K562 (cell line): ENCODE data around the gene SLC33A1. TPM values are rescaled to one million over a fixed set of nuclear protein-coding genes. Genes with fewer than 3 reads are reported as not detected.

Experiments
- ELF4 ChIP-seq: fragments of 450-650 bp; formaldehyde crosslinking; IDR thresholded peaks from 2 replicates; pipeline ENCODE4 v1.4.0; 2022; ENCODE audit warnings: missing genetic modification characterization
- HMBOX1 ChIP-seq: sonication (generic); IDR thresholded peaks from 2 replicates; pipeline ENCODE4 v1.6.1; 2016
- MAFG ChIP-seq: fragments of 450-650 bp; conservative IDR thresholded peaks from 2 replicates; pipeline ENCODE4 v1.6.1; 2016; ENCODE audit warnings: missing genetic modification characterization, missing compliant biosample characterization
- PATZ1 ChIP-seq: fragments of 250-450 bp; sonication (Bioruptor Pico); IDR thresholded peaks from 2 replicates; pipeline ENCODE4 v1.5.0; 2020; ENCODE audit warnings: mild to moderate bottlenecking, borderline replicate concordance
- SUPT5H ChIP-seq: fragments of 450-650 bp; IDR thresholded peaks from 2 replicates; pipeline ENCODE4 v1.6.1; 2016
- YBX1 ChIP-seq: fragments of 450-650 bp; IDR thresholded peaks from 2 replicates; pipeline ENCODE4 v1.7.1; 2016; ENCODE audit warnings: mild to moderate bottlenecking
- ZNF133 ChIP-seq: fragments of 250-450 bp; sonication (Bioruptor Pico); IDR thresholded peaks from 2 replicates; pipeline ENCODE4 v1.4.0; 2020; ENCODE audit warnings: mild to moderate bottlenecking
- ZNF165 ChIP-seq: fragments of 250-450 bp; sonication (Bioruptor Pico); IDR thresholded peaks from 2 replicates; pipeline ENCODE4 v1.4.0; 2020; ENCODE audit warnings: borderline replicate concordance
- ZNF274 ChIP-seq: IDR thresholded peaks from 2 replicates; pipeline ENCODE4 v1.6.1; 2011; ENCODE audit warnings: low read depth, mild to moderate bottlenecking, low read length, moderate library complexity, borderline replicate concordance
- ZNF589 ChIP-seq: fragments of 200-800 bp; sonication (Bioruptor generic); IDR thresholded peaks from 2 replicates; pipeline ENCODE4 v1.6.1; 2016; ENCODE audit warnings: low read depth, missing genetic modification characterization, missing compliant biosample characterization
- ZNF699 ChIP-seq: fragments of 250-450 bp; sonication (Bioruptor Pico); IDR thresholded peaks from 2 replicates; pipeline ENCODE4 v1.8.0; 2021; ENCODE audit warnings: mild to moderate bottlenecking, moderate library complexity; ENCODE audit not compliant: insufficient replicate concordance
- ZZZ3 ChIP-seq: fragments of 450-650 bp; IDR thresholded peaks from 2 replicates; pipeline ENCODE4 v1.6.1; 2016; ENCODE audit warnings: antibody characterized with exemption, mild to moderate bottlenecking, moderate library complexity
- polyA plus RNA-seq, 8 experiments: library from polyadenylated mRNA; depleted of rRNA in 4 of 8; stranded (reverse) in 5 of 8; unstranded in 3 of 8; fragments of >200 nt; fragmentation: Nextera tagmentation in 2 of 8; fragmentation: Illumina TruSeq in 1 of 8; extraction: Ambion mirVana in 2 of 8; extraction: Trizol in 1 of 8; gene quantifications; 2 replicates each; pipeline versions ENCODE4 v1.2.1 to v1.2.3, GENCODE V29; 2011 to 2014; ENCODE audit warnings: inconsistent platforms in 1 of 8, missing spikeins in 1 of 8
- total RNA-seq, 7 experiments: library from RNA; depleted of rRNA in 6 of 7; stranded (reverse); fragments of >200 nt in 6 of 7; fragmentation: Illumina TruSeq in 2 of 7; extraction: Trizol in 2 of 7; gene quantifications; 2 replicates each; pipeline versions ENCODE4 v1.2.1 to v1.2.3, GENCODE V29; 2011 to 2021; ENCODE audit warnings: low replicate concordance in 1 of 7
- TF ChIP-seq, protein P1 (sequence below): fragments of 450-650 bp; IDR thresholded peaks from 2 replicates; pipeline ENCODE4 v1.6.1; 2016; ENCODE audit warnings: borderline replicate concordance
- TF ChIP-seq, protein P2 (sequence below): fragments of 250-450 bp; sonication (Bioruptor Pico); IDR thresholded peaks from 2 replicates; pipeline ENCODE4 v1.8.0; 2021; ENCODE audit warnings: borderline replicate concordance, mild to moderate bottlenecking, moderate library complexity; ENCODE audit not compliant: poor library complexity, severe bottlenecking
- TF ChIP-seq, protein P3 (sequence below): sonication (generic); formaldehyde crosslinking; IDR thresholded peaks from 2 replicates; pipeline ENCODE4 v1.8.0; 2022; ENCODE audit warnings: missing genetic modification reagents, mild to moderate bottlenecking, moderate library complexity, borderline replicate concordance
- TF ChIP-seq, protein P4 (sequence below): fragments of 450-650 bp; IDR thresholded peaks from 2 replicates; pipeline ENCODE4 v1.7.0; 2016; ENCODE audit warnings: borderline replicate concordance

SLC33A1 gene
- total and polyA plus RNA-seq, 9 of the 15 experiments (the other 6 are each of a cell fraction or from before 2014, with no cell fraction given), result 6.2 to 26.8 (median 19.6) TPM

DNA sequence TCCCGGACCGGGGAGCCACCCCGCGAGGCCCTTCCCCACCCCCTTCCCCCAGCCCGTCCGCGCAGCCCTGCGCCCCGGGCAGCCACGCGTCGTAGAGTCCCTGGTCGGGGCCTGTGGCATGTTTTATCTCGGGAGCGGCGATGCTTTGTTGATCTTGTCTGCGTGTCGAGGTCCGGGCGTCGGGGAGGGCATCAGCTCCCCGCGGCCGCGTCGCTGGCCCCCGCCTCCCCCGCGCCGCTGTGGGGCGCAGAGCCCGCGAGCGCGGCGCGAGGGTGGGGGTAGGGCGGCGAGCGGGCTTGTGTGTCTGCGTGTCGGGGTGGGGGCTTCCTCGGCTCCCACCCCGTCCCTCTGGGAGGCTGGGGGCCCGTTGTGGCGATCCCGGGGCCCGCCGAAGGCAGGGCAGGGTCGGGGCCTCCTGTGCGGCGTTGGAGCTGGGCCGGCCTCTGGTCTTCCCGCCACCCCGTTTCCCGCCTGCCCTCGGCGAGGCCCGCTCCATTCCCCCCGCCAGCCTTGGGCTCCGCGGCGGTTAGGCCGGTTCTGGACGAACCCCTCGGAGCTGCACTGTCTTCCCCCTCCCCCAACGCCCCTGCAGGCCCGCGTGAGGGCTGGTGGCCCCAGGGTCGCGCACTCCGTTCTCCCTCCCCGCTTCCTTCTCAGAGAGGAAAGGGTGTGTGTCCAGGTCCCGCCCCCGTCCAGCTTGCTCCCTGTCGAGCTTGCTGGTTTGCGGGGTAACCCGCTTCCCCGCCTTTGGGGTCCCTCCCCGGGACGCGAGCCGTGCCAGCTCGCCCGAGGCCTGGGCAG is 16.9 kb upstream of the SLC33A1 start (continued):
- TF ChIP-seq, protein P1, sequence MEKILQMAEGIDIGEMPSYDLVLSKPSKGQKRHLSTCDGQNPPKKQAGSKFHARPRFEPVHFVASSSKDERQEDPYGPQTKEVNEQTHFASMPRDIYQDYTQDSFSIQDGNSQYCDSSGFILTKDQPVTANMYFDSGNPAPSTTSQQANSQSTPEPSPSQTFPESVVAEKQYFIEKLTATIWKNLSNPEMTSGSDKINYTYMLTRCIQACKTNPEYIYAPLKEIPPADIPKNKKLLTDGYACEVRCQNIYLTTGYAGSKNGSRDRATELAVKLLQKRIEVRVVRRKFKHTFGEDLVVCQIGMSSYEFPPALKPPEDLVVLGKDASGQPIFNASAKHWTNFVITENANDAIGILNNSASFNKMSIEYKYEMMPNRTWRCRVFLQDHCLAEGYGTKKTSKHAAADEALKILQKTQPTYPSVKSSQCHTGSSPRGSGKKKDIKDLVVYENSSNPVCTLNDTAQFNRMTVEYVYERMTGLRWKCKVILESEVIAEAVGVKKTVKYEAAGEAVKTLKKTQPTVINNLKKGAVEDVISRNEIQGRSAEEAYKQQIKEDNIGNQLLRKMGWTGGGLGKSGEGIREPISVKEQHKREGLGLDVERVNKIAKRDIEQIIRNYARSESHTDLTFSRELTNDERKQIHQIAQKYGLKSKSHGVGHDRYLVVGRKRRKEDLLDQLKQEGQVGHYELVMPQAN, result no peak
- no peak for TF ChIP-seq PATZ1 (CRISPR knock-in tag)
- TF ChIP-seq ELF4, result no peak
- TF ChIP-seq ZNF133 (CRISPR knock-in tag), result no peak
- TF ChIP-seq, protein P2, sequence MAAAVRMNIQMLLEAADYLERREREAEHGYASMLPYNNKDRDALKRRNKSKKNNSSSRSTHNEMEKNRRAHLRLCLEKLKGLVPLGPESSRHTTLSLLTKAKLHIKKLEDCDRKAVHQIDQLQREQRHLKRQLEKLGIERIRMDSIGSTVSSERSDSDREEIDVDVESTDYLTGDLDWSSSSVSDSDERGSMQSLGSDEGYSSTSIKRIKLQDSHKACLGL, result no peak
- no peak for TF ChIP-seq HMBOX1
- peak; percentile 54 for TF ChIP-seq SUPT5H
- TF ChIP-seq, protein P3, sequence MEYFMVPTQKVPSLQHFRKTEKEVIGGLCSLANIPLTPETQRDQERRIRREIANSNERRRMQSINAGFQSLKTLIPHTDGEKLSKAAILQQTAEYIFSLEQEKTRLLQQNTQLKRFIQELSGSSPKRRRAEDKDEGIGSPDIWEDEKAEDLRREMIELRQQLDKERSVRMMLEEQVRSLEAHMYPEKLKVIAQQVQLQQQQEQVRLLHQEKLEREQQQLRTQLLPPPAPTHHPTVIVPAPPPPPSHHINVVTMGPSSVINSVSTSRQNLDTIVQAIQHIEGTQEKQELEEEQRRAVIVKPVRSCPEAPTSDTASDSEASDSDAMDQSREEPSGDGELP (CRISPR knock-in tag), result no peak
- TF ChIP-seq, protein P4, sequence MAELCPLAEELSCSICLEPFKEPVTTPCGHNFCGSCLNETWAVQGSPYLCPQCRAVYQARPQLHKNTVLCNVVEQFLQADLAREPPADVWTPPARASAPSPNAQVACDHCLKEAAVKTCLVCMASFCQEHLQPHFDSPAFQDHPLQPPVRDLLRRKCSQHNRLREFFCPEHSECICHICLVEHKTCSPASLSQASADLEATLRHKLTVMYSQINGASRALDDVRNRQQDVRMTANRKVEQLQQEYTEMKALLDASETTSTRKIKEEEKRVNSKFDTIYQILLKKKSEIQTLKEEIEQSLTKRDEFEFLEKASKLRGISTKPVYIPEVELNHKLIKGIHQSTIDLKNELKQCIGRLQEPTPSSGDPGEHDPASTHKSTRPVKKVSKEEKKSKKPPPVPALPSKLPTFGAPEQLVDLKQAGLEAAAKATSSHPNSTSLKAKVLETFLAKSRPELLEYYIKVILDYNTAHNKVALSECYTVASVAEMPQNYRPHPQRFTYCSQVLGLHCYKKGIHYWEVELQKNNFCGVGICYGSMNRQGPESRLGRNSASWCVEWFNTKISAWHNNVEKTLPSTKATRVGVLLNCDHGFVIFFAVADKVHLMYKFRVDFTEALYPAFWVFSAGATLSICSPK, result no peak
- no peak for TF ChIP-seq ZZZ3
- TF ChIP-seq ZNF165 (CRISPR knock-in tag), result no peak
- TF ChIP-seq ZNF589 (CRISPR knock-in tag), result no peak
- no peak for TF ChIP-seq MAFG (tag)
- no peak for TF ChIP-seq ZNF274
- TF ChIP-seq YBX1, result no peak
- TF ChIP-seq ZNF699 (CRISPR knock-in tag), result no peak
